OCI-LY7 (cell line): ENCODE results near the gene LRRC39.

Experiments used
- EZH2phosphoT487 ChIP-seq: fragments of 200-600 bp; sonication (generic); IDR thresholded peaks from 2 replicates; pipeline ENCODE4 v1.6.1; 2018; ENCODE audit warnings: low read depth, borderline replicate concordance, mild to moderate bottlenecking, mixed run types, antibody characterized with exemption, low read length, moderate library complexity, mixed read lengths
- TF ChIP-seq, protein P1 (sequence below): fragments of 200-600 bp; sonication (generic); conservative IDR thresholded peaks from 2 replicates; pipeline ENCODE4 v1.5.1; 2014; ENCODE audit warnings: mild to moderate bottlenecking, antibody characterized with exemption, low read length, moderate library complexity, mixed read lengths

DNA sequence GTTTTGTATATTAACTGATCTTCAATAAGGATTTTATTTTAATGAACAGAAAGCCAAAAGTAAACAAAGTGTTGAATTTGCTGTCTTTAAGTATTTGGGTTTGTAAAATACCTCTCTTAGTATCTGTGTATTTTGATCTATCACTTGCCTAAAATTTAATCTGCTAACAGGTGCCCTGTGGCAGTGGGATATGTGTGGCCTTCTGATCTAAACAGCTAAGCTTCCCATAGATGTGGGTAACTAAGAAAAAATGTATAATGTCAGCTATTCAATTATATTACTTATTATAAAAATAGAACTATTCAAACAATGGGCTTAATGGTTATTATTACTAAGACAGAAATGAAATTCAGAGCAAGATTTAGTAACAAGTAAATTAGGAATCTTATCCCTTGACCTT lies 15.2 kb downstream of the LRRC39 start:
- TF ChIP-seq, protein P1, sequence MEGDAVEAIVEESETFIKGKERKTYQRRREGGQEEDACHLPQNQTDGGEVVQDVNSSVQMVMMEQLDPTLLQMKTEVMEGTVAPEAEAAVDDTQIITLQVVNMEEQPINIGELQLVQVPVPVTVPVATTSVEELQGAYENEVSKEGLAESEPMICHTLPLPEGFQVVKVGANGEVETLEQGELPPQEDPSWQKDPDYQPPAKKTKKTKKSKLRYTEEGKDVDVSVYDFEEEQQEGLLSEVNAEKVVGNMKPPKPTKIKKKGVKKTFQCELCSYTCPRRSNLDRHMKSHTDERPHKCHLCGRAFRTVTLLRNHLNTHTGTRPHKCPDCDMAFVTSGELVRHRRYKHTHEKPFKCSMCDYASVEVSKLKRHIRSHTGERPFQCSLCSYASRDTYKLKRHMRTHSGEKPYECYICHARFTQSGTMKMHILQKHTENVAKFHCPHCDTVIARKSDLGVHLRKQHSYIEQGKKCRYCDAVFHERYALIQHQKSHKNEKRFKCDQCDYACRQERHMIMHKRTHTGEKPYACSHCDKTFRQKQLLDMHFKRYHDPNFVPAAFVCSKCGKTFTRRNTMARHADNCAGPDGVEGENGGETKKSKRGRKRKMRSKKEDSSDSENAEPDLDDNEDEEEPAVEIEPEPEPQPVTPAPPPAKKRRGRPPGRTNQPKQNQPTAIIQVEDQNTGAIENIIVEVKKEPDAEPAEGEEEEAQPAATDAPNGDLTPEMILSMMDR = no peak
- no peak for TF ChIP-seq EZH2phosphoT487
